Amygdala (tissue), 56 donors: ENCODE measurements around the gene CTNNBL1.

Experiments
- DNase-seq, 56 donors: peaks; one replicate each; lab custom pipeline; 2025; lab: John Stamatoyannopoulos, UW

CTNNBL1 gene

DNA sequence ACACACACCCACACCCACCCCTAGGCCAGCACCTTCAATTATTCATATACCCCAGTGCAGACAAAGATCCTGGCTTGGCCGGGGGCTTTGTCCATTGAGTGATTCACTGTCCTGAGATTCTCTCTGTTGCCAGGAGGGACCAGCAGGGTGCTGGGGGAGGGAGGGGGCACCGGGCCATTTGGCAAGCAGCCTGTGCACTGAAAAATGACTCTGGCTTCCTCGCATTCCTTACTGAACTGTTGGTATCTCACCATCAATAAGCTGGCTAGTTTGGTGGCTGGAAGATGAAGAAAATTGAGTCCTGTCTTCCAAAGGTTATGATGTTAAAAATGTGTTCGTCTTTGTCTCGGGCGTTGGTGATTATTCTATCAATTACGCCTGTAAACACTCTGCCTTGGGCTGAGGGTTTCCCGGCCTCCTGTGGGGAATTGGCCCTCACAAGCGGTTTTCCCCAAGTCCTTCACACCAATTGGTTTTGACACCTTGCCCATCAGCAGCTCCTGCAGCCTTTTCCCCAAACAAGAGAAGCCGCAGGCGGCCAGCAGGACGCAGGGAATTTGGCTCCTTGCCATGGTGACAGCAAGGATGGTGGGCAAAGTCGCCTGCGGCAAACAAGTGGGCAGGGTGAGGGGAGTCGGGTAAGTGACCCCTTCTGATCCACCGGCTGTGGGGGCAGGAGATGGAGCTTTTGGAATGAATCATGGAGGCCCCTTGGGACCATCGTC lies 214.0 kb downstream of the CTNNBL1 start:
- peak in 3 of 56 donors; percentile 24 to 42 (median 27) for DNase-seq

DNA sequence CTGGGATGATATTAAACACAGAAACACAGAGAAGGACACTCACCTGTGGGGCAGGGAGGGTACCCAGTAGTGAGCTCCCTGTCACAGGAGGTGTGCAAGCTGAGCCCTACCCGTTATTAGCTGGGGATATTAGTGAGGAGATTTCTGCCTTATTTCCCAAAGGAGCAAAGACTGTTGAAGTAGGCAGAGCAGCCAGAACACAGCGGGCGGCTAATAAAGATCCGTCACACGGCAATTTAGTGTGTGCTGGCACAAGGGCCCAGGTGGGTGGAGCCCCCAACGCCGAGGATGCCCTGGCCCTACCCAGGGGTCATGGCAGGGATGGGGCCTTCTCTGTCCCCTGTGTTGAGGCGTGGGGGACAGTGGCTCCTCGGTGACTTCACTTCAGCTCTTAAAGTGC lies 217.4 kb downstream of the CTNNBL1 start:
- no peak for DNase-seq

DNA sequence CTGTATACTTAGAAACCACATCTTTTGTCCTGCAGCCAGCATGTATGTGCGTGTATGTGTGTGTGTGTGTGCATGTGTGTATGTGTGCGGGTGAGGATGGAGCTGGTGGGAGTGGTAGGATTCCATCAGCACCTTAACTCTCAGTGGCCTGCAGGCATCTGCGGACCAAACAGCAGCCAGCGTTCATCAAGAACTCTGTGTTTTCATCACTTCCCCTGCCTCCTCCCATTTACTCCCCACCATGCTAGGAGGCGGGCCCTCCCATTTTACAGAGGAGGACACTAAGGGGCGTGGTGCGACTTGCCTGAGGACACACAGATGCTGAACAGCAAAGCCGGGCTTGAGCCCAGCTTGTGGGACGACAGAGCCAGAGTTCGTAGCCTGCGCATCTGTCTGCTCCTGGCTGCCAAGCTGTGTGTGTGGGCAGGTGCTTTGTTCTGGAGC lies 218.0 kb downstream of the CTNNBL1 start:
- peak in 11 of 56 donors; percentile 8 to 39 (median 30) for DNase-seq

DNA sequence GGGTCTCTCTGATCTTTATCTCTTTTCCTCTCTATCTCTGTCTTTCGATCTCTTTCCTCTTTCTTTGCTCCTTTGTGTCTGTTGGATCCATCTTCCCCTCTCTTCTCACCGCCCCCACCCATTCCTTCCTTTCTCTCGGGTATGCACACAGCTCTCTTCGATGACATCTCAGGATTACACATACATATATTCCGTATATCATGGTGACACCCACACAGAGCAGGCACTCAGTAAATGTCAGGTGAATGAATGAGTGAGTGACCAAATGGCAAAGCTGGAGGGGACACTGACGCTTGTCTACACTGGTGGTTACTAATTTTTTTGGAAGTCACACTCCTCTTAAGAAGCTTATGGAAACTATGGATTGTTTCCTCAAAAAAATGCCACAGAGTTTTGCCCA lies 219.0 kb downstream of the CTNNBL1 start:
- DNase-seq: no peak

DNA sequence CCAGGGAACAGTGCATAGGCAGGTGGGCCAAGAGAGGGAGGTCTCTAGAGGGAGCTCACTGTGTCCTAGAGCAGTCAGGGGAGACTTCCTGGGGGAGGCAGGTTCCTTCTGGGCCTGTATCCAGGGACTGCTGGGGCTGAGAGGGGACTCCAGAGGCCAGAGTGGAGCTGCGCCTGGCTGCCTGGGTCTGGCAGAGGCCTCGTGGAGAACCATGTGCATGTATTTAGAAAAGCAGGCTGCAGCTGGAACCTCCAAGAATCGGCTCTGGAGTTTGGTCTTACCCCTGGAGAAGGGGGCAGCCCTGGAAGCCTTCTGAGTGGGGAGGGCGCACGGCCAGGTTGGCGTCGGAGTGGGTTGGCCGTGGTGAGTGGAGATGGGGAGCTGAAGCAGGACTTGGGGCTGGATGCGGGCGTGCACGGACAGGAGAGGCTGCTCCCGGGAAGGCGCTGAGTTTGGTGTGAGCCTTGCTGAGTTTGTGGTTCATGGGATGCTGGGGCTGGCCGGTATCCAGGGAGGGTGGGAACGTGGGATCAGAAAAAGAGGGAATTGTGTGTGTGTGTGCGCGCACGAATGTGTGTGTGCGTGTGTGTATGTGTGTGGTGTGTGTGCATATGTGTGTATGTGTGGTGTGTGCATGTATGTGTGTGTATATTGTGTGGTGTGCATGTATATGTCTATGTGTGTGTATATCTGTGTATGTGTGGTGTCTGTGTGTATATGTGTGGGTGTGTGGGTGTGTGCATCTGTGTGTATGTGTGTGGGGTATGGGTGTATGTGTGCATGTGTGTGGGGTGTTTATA lies 219.9 kb downstream of the CTNNBL1 start:
- no peak for DNase-seq

DNA sequence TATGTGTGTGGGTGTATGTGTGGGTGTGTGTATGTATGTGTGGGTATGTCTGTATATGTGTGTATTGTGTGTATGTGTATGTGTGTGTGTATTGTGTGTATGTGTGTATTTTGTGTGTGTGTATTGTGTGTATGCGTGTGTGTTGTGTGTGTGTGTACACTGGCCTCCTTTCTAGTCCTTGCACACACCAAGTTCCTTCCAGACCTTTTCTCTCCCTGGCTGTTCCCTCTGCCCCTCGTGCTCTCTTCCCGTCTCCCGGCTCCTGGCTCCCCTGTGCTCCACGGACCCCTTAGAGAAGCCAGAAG lies 220.5 kb downstream of the CTNNBL1 start:
- DNase-seq: no peak

DNA sequence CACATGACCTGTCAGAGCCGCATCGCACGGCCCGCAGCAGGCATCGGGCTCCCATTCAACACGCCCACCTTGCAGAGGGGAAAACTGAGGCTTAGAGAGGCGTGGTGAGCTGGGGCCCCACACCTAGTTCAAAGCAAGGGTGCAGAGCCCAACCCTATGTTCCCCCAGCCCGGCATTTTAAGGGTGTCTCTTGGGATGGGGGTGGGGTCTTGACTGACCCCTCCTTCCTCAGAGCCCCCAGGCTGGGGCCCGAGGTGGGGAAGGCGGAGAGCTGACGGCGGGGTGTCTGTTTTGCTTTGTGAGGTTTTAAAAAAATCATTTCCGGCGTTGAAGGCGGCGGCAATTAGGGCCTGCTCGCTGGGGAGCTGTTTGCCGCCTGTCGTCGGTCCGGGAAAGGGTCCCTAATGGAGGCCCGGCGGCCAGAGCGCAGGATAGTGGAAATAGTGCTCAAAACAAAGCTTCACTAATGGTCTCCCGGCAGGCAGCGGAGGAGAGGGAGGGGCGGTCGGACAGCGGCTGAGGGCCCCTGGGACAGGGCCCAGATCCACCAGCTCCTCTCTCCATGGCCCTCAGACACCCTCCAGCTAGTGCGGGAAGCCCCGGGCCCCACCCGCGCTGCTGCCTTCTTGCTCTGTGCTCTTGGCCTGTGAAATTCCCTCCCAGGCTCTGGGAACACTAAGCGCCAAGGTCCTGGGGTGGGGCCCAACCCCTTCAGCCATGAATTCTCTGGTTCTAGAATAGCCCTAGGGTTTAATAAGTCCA lies 221.0 kb downstream of the CTNNBL1 start:
- peak in 2 of 56 donors; percentile 8 to 24 for DNase-seq

DNA sequence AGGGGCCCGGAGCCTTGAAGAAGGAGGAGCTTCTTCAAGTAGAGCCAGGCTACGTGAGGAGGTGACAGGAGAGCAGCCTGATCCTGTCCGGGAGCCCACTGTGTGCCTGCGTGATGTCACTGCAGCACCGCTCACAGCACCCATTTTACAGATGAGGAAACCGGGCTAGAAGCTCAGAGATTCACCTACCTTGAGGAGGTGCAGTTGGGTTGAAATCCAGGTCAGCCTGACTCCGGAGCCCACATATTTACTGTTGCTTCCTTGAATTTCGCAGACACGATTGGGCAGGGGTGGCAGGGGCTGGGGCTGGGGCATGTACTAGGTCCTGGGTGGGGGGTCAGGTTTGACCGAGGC lies 221.6 kb downstream of the CTNNBL1 start:
- no peak for DNase-seq

DNA sequence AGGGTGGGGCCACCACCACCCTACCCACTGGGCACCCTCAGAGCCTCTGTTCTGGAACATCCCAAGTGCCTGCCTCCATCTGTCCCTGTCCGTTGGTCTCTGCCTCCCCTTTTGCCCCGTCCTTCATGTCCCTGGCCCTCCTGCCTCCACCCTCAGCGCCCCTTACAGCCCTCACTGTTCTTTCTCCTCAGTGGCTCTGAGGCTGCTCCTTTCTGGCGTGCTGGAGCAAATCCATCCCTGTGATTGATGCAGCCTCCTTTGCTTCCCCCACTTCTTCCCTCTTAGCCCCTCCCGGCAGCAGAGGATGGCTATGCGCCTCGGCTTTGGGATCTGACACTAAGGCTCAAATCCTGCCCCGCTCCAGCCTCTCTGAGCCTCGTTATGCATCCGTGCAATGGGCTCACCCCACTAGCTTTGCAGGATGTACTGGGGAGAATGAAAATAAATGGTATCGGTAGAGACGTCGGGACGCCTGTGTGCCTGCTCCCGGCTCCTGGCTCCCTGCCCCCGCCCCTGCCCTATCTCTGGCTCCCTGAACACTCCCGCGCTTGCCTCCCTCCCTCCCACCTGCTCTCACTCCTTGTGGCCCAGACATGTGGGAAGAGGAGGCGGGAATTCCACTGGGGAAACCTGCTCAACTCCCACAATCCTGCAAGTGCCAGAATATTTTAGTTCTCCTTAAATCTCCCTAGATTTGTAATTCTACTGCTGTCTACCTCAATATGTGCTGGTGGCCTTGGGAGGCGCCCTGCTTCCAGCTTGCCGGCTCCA lies 222.2 kb downstream of the CTNNBL1 start:
- peak in 12 of 56 donors; percentile 6 to 51 (median 18) for DNase-seq

DNA sequence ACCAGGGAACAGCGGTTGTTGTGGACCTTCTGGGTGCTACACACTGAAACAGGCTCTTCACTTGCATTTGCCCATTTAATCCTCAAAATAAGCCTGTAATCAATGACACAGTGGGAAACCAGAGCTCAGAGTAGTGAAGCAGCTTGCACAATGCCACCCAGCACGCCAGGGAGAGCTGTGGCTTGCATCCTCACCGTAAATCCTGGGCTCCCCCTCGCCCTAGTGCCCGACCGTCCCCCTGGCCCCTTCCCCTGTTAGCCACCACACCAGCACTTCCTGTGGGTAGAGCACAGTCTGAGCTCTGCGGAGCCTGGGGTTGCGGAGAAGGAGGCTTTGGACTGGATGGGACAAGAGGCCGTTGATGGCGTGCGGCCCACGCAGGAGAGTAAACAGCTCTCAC lies 223.6 kb downstream of the CTNNBL1 start:
- DNase-seq: no peak

DNA sequence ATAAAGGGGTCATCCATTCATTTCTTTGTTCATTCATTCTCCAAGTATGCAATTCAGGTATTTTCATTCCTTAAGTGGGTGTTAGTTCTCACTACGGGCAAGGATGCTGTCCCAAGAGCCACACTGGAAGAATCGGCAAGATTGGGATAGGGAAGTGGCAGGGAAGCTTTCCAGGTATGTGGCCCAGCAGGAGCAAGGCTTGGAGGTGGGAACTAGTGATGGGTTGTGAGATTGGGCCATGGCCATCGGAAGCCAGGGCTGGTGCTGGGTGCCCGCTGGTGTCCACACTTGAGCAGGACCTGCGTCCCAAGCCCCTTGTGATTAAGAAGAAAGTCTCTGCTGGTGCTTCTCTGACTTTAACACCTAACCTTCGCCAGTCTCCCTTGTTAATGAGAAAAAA lies 224.2 kb downstream of the CTNNBL1 start:
- no peak for DNase-seq

DNA sequence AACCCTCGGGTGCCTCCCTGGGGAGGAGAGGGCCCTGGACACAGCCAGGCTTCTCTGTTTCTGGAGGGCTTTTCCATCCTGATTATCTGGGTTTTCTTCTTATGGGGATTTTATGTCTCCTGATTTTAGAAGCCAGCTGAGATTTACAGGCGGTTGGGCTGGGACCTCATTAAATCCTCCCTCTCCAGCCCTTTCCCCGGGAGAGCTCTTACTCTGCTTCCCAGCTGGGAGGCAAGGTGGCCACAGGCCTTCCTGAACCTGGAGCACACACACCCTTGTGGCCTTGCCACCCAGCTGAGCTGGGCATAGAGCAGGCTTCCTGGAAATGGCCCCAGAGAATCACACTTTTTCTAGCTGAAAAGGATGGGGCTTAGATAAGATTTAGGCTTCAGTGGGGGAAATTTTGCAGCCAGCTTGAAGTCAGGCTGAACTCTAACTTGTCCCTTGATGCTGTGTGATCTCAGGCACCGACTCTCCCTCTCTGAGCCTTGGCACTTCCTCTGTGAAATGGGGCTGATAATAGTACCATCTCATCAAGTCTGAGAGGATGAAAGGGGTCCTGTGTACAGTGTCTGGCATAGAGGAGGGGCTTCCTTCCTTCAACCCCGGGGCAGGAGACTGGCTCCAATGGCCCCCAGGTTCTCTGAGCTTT lies 225.7 kb downstream of the CTNNBL1 start:
- DNase-seq: no peak

DNA sequence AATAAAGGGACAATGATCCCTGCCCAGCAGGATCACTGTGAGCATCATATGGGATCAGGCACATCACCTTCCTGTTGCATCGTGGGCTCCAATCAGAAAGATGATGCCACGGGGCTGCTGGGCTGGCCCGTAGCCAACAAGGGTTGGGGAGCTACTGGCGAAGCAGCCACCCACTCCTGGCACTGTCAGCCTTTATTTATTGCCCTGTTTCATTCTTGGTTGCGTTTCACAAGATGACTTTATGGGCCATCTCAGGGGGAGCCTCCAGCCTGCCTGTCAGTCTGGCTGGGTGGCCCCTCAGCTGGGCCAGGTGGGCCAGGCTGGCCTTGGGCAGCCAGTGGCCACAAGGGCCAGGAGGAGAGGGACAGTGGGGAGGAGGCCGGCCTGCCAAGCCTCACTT lies 226.4 kb downstream of the CTNNBL1 start:
- DNase-seq: no peak

DNA sequence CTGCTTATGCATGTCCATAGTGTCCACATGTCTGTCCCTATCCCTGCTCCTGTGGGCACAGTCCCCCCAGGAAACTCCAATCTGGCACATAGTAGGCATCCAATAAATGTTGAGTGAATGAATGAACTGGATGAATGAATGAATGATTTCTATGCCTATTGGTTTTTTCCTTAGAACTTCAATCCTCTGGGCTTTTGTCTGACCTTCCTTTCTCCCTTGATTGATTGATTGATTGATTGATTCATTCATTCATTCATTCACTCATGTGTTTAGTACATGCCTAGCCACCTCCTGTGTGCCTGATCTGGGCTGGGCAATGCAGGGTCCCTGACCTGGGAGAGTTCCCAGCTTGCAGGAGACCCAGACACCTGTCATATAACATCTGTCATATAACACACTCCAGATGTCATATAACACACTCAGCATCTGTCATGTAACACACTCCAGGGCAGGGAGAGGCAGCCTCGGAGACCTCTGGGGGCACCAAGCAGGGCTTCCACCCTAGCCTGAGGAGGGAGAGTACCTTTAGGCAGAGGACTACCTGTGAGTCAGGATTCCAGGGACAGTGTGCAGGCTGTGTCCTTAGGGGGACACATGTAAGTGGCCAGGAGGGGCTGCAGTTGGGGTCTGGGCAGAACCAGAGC lies 227.0 kb downstream of the CTNNBL1 start:
- no peak for DNase-seq

DNA sequence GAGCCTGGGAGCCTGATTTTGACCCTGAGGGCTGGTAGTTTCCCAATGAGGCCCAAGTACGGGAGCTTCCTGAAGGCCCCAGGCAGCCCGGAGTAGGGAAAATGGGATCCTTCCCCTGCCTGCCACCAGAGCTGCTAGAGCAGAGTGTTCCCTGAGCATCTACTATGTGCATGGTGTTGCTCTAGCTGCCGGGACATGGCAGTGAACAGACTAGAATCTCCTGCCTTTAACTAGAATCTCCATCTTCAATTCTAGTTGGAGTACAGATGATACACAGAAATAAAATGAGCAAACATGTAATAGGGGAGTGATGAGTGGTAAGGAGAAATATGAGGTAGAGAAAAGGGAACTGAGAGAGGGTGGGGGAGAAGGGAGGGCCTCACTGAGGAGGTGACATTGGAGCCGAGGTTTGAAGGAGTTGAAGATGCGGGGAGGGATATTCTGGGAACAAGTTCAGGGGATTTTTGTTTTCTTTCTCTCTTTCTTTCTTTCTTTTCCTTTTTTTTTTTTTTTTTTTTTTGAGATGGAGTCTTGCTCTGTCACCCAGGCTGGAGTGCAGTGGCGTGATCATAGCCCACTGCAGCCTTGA lies 227.6 kb downstream of the CTNNBL1 start:
- DNase-seq: no peak
